K562 (cell line): ENCODE results near the gene SUDS3. TPM values are rescaled to one million over a fixed set of nuclear protein-coding genes. Genes with fewer than 3 reads are reported as not detected.

Experiments
- FOXJ3 ChIP-seq: sonication (generic); formaldehyde crosslinking; IDR thresholded peaks from 2 replicates; pipeline ENCODE4 v1.4.0; 2020; ENCODE audit warnings: mild to moderate bottlenecking, missing genetic modification reagents
- HOXB6 ChIP-seq: fragments of 250-450 bp; sonication (Bioruptor Pico); IDR thresholded peaks from 2 replicates; pipeline ENCODE4 v1.5.1; 2022; ENCODE audit warnings: mild to moderate bottlenecking, borderline replicate concordance
- MCM7 ChIP-seq, 2 experiments: fragments of 450-650 bp; IDR thresholded peaks; 2 replicates each; pipeline ENCODE4 v1.6.1; 2016 to 2018
- MTF1 ChIP-seq: fragments of 250-450 bp; sonication (Bioruptor Pico); IDR thresholded peaks from 2 replicates; pipeline ENCODE4 v1.9.0; 2021; ENCODE audit warnings: moderate library complexity, mild to moderate bottlenecking, inconsistent platforms, borderline replicate concordance
- NFATC3 ChIP-seq: fragments of 450-650 bp; IDR thresholded peaks from 2 replicates; pipeline ENCODE4 v1.6.1; 2017; ENCODE audit warnings: mild to moderate bottlenecking
- NR2C1 ChIP-seq, 2 experiments: fragments of 450-650 bp; IDR thresholded peaks; 2 replicates each; pipeline ENCODE4 v1.6.1; 2017; ENCODE audit warnings: mild to moderate bottlenecking in 2 of 2, antibody characterized with exemption in 1 of 2, inconsistent platforms in 1 of 2, missing compliant biosample characterization in 1 of 2, missing genetic modification characterization in 1 of 2
- NR2F6 ChIP-seq: fragments of 450-650 bp; formaldehyde crosslinking; IDR thresholded peaks from 2 replicates; pipeline ENCODE4 v1.4.0; 2020; ENCODE audit warnings: mild to moderate bottlenecking
- NR3C1 ChIP-seq: sonication (generic); formaldehyde crosslinking; IDR thresholded peaks from 2 replicates; pipeline ENCODE4 v1.8.1; 2022; ENCODE audit warnings: missing genetic modification reagents
- RBBP5 ChIP-seq: fragments of 200-600 bp; sonication (generic); IDR thresholded peaks from 2 replicates; pipeline ENCODE4 v1.6.1; 2012; ENCODE audit warnings: borderline replicate concordance, mild to moderate bottlenecking, low read length, control low read depth, inconsistent platforms; ENCODE audit not compliant: insufficient read depth, poor library complexity, severe bottlenecking
- RNF2 ChIP-seq: sonication (generic); IDR thresholded peaks from 2 replicates; pipeline ENCODE4 v1.6.1; 2016
- SMARCA4 ChIP-seq: fragments of 450-650 bp; IDR thresholded peaks from 2 replicates; pipeline ENCODE4 v1.6.1; 2016
- SP2 ChIP-seq: IDR thresholded peaks from 2 replicates; pipeline ENCODE4 v1.6.1; 2011; ENCODE audit warnings: mild to moderate bottlenecking, low read depth, low read length, moderate library complexity; ENCODE audit not compliant: poor library complexity, severe bottlenecking; ENCODE audit errors: extremely low read depth
- ZC3H11A ChIP-seq: IDR thresholded peaks from 2 replicates; pipeline ENCODE4 v1.6.1; 2012; ENCODE audit warnings: low read depth, low read length, improper control_type of control experiment
- ZKSCAN8 ChIP-seq: fragments of 200-800 bp; sonication (Bioruptor generic); IDR thresholded peaks from 2 replicates; pipeline ENCODE4 v1.6.1; 2016; ENCODE audit warnings: missing genetic modification characterization, missing compliant biosample characterization
- ZNF184 ChIP-seq: sonication (generic); formaldehyde crosslinking; IDR thresholded peaks from 2 replicates; pipeline ENCODE4 v1.5.0; 2020; ENCODE audit warnings: missing genetic modification reagents
- ZNF282 ChIP-seq: sonication (generic); formaldehyde crosslinking; IDR thresholded peaks from 2 replicates; pipeline ENCODE4 v1.8.1; 2023; ENCODE audit warnings: missing genetic modification reagents
- ZNF384 ChIP-seq: IDR thresholded peaks from 2 replicates; pipeline ENCODE4 v1.6.1; 2012; ENCODE audit warnings: low read depth, low read length, improper control_type of control experiment
- ZNF766 ChIP-seq: fragments of 200-800 bp; sonication (Bioruptor generic); conservative IDR thresholded peaks from 2 replicates; pipeline ENCODE4 v1.6.1; 2016; ENCODE audit warnings: missing genetic modification characterization, missing compliant biosample characterization
- polyA plus RNA-seq, 8 experiments: library from polyadenylated mRNA; depleted of rRNA in 4 of 8; stranded (reverse) in 5 of 8; unstranded in 3 of 8; fragments of >200 nt; fragmentation: Nextera tagmentation in 2 of 8; fragmentation: Illumina TruSeq in 1 of 8; extraction: Ambion mirVana in 2 of 8; extraction: Trizol in 1 of 8; gene quantifications; 2 replicates each; pipeline versions ENCODE4 v1.2.1 to v1.2.3, GENCODE V29; 2011 to 2014; ENCODE audit warnings: inconsistent platforms in 1 of 8, missing spikeins in 1 of 8
- total RNA-seq, 7 experiments: library from RNA; depleted of rRNA in 6 of 7; stranded (reverse); fragments of >200 nt in 6 of 7; fragmentation: Illumina TruSeq in 2 of 7; extraction: Trizol in 2 of 7; gene quantifications; 2 replicates each; pipeline versions ENCODE4 v1.2.1 to v1.2.3, GENCODE V29; 2011 to 2021; ENCODE audit warnings: low replicate concordance in 1 of 7
- TF ChIP-seq, protein P1 (sequence below): fragments of 250-450 bp; sonication (Bioruptor Pico); IDR thresholded peaks from 2 replicates; pipeline ENCODE4 v1.8.0; 2022; ENCODE audit warnings: moderate library complexity, mild to moderate bottlenecking, inconsistent platforms
- TF ChIP-seq, protein P2 (sequence below): fragments of 450-650 bp; IDR thresholded peaks from 2 replicates; pipeline ENCODE4 v1.6.1; 2014; ENCODE audit warnings: low read depth, mild to moderate bottlenecking, moderate library complexity, borderline replicate concordance
- TF ChIP-seq, protein P3 (sequence below): fragments of 450-650 bp; IDR thresholded peaks from 2 replicates; pipeline ENCODE4 v1.6.1; 2016; ENCODE audit warnings: mild to moderate bottlenecking

Gene SUDS3
- total and polyA plus RNA-seq, 9 of the 15 experiments (the other 6 are each of a cell fraction or from before 2014, with no cell fraction given) = 6.6 to 30.5 (median 23.3) TPM

DNA sequence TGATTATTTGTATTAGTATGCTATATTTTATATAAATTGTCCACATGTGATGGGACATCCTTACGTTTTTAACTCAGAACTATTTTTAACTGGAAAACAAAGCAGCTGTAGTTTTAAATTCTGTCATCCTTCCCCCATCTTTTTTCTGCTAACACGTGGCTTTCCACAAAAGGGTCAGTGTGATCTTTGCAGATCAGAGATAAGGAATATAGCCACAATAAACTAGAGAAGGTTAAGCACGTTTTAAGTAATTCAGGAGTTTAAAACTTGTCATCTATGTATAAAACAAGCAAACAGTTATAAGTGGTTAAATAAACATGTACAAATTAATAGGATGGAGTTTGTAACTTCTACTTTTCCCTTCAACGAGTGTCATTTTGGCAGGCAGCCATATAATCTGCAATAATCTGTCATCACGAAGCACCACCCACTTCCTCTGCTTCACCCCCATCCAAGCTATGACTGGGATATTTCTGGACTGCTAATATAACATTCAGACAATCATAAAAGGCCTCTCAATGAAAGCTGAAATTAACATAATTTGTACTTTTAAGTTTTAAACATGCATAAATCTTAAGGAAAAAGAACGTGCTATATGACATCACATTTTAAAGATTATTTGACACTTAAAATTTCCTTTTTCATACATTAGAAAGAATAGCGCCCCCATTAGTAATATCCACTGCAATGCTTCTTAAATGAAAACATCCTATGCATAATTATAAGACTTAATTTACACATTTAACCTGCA is 18.9 kb upstream of the SUDS3 start (continued):
- TF ChIP-seq RBBP5 (no peak), NFATC3 (no peak), ZNF184 (CRISPR knock-in tag) (no peak), NR2C1 (IDR thresholded peaks at IDR 0.05) (0 out of 2 replicates have a peak, but pooled peaks have one; percentile 16), NR2C1 (tag; IDR thresholded peaks at IDR 0.05) (peak; percentile 71), ZNF384 (no peak), ZKSCAN8 (CRISPR knock-in tag) (no peak), MCM7 (IDR thresholded peaks at IDR 0.05) (0 out of 4 replicates have a peak, but pooled peaks of 1 of the 2 experiments have one; percentile 16), NR2F6 (CRISPR knock-in tag) (no peak), NR3C1 (CRISPR knock-in tag) (no peak), SMARCA4 (peak; percentile 86), ZNF282 (CRISPR knock-in tag) (no peak), ZC3H11A (no peak), MTF1 (no peak), ZNF766 (0 out of 2 replicates have a peak, but pooled peaks have one; percentile 73), FOXJ3 (no peak), HOXB6 (no peak), SP2 (no peak), RNF2 (peak; percentile 46; the same call in 1 of the 2 replicates)
- TF ChIP-seq, protein P1, sequence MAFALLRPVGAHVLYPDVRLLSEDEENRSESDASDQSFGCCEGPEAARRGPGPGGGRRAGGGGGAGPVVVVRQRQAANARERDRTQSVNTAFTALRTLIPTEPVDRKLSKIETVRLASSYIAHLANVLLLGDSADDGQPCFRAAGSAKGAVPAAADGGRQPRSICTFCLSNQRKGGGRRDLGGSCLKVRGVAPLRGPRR = no peak
- TF ChIP-seq, protein P2, sequence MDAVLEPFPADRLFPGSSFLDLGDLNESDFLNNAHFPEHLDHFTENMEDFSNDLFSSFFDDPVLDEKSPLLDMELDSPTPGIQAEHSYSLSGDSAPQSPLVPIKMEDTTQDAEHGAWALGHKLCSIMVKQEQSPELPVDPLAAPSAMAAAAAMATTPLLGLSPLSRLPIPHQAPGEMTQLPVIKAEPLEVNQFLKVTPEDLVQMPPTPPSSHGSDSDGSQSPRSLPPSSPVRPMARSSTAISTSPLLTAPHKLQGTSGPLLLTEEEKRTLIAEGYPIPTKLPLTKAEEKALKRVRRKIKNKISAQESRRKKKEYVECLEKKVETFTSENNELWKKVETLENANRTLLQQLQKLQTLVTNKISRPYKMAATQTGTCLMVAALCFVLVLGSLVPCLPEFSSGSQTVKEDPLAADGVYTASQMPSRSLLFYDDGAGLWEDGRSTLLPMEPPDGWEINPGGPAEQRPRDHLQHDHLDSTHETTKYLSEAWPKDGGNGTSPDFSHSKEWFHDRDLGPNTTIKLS = peak; percentile 86
- TF ChIP-seq, protein P3, sequence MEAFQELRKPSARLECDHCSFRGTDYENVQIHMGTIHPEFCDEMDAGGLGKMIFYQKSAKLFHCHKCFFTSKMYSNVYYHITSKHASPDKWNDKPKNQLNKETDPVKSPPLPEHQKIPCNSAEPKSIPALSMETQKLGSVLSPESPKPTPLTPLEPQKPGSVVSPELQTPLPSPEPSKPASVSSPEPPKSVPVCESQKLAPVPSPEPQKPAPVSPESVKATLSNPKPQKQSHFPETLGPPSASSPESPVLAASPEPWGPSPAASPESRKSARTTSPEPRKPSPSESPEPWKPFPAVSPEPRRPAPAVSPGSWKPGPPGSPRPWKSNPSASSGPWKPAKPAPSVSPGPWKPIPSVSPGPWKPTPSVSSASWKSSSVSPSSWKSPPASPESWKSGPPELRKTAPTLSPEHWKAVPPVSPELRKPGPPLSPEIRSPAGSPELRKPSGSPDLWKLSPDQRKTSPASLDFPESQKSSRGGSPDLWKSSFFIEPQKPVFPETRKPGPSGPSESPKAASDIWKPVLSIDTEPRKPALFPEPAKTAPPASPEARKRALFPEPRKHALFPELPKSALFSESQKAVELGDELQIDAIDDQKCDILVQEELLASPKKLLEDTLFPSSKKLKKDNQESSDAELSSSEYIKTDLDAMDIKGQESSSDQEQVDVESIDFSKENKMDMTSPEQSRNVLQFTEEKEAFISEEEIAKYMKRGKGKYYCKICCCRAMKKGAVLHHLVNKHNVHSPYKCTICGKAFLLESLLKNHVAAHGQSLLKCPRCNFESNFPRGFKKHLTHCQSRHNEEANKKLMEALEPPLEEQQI = no peak; the same call in 1 of the 2 replicates
